HG03457 (cell line): ENCODE measurements around the gene DPP4.
A peak's percentile ranks its signal among the peaks of the same experiment; 100 is the strongest.

Experiments
- ATAC-seq: cut with Tn5 transposase; IDR thresholded peaks from one replicate; pipeline ENCODE4 v1.9.1; 2021; ENCODE audit warnings: moderate number of reproducible peaks; ENCODE audit not compliant: unreplicated experiment

The DPP4 gene

GRCh38 chr2:162073888-162074631 is at the start of gene DPP4:
Gene DPP4, minus strand, starts transcription at chr2:162074215. Its CDS starts 234 bp downstream, at chr2:162073981.
- ATAC-seq = peak; percentile 93

DNA sequence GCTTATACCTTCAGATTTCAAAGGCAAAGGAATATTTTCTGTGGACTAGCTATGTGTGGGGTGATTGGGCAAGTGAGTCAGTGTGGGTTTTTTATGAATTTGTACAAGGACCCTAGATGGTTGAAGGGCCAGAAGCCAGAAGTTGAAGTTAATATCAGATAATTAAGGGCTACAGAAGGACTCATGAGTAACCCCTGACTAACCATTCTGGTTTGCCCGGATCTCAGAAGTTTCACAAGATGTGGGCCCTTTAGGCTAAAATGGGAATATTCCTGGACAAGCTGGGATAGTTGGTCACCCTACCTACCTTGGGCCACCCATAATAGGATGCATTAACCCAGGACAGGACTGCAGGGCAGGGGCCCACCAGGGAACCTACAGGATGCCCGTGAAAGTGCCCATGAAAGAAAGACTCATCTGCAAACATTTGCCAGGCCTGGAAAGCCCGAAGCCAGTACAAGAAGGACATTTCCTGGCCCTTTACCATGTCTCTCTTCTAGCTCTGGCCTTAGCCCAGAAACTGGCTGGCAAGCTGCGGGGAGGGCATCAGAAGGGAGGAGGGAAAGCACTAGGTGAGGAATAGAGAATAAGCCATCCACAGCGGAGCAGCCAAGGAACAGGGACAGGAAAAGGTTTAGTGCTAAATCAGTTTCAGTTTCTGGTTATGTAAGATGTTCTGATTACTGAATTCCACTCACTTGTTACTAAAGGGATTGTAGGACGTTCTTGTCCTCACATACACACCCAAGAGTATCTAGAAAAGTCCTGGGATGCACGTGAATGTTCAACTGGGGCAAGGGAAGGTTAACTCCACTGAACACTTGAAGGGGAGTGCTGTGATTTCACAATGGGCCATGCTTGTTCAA is 44.4 kb upstream of the DPP4 start:
- ATAC-seq = no peak

GRCh38 chr2:162116352-162116751 is 42.3 kb upstream of the DPP4 start:
- ATAC-seq = no peak

DNA sequence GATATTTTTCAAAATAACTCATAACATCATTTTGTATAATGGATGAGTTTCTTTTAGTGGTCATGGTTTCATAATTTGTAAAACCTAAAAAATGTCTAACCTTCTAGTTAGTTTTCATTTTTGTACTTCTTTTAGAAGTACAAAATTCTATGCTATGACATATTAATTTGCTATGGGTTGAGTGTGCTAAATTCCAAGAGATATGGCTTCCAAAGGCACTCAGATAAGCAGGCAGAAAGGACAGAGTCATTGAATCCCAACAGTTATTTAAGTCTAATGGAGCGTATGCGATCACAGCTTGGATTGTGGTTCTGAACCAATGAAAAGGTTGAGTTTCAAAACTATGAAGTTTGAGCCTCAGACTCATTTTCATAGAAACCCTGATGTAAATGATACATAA is 41.1 kb upstream of the DPP4 start:
- ATAC-seq = no peak

- ATAC-seq = no peak
Measured at GRCh38 chr2:162114271-162114670, 40.3 kb upstream of the DPP4 start.

DNA sequence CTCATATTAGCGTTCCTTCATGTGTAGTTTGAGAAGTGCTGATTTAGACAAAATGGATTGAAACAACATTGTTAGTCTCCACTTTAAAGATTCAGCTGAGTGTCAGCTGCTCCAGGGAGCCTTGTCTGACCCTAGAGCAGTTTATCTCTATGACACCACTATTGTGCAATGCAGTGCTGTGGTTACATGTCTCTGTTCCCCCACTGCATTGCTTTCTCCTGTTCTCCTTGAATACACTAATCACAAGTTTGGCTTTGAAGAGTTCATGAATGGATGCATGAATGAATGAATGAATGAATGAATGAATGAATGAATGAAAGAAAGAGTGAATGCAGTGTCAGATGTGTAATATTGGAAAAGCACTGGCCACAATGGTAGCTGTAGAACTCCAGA is 39.8 kb upstream of the DPP4 start:
- ATAC-seq = no peak

DNA sequence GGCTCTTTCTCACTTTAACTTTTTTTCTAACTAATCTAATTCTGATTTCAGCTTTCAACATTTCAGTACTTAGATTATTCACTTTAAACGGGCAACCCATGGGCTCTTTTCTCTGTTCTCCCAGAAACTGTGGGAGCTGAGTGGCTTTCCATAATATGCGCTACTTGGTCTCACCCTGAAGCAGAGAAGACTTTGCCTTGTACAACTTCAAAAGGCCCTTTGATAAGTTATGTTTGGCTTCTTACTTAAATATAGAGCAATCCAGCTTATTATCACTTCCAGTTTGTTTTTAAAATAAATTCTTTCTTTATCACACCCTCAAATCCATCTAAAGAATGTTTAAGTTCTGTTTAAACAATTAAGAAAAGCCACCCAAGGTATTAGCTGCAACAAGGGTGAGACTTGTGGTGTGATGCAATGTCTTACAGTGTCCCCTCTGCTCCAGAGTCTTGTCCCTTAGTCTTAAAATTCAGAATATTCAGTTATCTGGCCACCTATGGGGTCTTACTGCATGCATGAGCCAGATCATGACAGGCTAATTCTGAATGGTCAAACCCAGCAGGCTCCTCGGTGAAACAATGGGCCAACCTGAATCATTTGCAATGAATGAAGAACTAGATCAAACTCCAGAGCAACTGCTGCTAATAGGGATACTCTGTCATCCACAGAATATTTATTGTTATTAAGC is 39.2 kb upstream of the DPP4 start:
- no peak for ATAC-seq

DNA sequence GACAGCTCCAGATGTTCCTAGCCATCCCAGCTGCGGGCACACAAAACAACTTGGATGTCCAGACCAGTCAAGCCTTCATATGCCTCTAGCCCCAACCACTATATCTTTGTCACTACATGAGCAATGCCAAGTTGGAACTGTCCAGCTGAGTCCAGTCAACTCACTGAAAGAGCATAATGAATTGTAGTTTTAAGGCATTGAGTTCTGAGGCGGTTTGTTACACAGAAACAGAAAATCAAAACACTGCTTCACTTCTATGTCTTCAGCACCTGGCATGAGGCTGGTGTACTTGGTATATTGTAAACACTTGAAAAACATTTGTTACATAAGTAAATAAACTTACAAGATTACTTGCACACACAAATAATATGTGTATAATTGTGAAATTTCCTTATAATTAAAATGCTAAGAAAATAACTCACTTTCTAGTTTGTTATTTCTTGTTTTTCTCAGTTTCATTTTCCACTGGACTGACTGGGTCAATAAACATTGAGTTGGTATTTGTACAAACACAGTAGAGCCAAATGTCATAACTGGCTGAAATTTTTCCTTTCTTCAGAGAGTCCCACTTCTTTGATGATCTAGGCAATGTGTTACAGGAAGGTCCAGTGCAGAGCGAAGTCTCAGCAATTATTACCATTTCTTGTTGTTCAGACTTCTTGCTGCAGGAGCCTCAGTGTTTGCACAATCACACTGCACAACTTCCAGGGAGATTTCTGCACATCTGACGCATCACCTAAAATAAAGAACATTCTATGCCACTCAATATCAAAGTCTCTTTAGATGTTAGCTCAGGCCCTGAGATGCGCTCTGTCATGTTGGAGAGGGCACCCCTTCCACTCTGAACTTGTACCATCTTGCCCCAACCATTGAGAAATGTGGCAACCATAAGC is 38.2 kb upstream of the DPP4 start:
- ATAC-seq = no peak

GRCh38 chr2:162107361-162107901 is 33.4 kb upstream of the DPP4 start:
- no peak for ATAC-seq

- ATAC-seq = no peak
Measured at GRCh38 chr2:162106746-162107145, 32.7 kb upstream of the DPP4 start.

GRCh38 chr2:162106146-162106551 is 32.1 kb upstream of the DPP4 start:
- no peak for ATAC-seq

GRCh38 chr2:162103443-162104009 is 29.5 kb upstream of the DPP4 start:
- ATAC-seq = no peak

- no peak for ATAC-seq
Measured at GRCh38 chr2:162100579-162100978, 26.6 kb upstream of the DPP4 start.

GRCh38 chr2:162099836-162100235 is 25.8 kb upstream of the DPP4 start:
- no peak for ATAC-seq

DNA sequence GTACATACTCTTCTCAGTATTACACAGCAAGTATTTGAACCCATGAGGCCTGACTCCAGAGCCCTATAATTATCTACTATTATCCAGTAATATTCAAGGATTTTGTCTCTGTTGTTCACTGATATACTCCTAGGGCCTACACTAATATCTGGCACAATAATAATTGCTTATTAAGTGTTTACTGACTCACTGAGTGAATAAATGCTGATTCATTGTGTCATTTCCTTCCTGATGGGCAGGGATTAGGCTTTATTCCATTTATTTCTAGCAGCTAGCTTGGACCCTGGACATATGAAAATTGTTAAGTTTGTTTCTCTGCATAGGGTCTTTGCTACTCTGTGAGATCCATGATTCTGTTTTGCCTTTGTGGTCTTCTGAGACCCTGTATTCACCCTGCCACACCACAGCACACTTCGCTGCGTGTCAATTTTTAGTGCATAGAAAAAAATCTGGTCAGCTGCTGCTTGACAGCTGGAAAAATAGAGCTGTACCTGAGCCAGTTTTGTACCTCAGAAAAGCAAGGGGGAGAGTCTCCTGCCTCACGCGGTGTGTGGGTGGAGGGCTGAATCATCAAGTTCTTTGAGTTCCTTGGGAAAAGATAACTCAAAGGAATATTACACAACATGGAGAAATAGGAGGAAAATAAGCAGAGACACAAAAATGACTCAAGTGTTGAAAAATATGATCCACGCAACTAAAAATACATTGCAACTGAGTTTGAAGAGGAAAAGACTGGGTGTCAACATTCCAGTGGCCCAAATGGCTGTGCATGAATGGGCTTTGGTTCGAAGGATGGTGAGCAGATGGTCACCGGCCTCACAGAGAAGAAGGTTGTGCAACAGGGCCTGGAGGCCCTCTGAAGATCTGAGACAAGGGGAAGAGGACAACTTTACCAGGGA is 18.9 kb upstream of the DPP4 start:
- ATAC-seq = no peak

DNA sequence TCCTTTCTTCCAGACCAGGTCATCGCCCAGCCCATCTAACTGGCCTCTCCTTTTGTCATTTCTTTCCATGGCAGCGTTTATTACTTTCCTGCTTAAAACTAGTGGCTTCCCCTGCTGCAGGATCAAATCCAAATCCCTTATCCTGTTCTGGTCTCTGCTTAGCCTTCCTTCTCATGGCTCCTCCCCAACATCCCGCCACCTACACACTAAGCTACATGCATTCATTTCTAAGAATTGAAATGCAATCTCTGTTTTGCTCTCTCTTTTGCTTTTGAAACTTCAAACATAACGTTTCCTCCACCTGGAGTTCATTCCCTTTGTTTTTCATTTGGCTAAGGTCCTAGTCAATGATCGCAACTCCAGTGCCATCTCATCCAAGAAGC is 18.0 kb upstream of the DPP4 start:
- ATAC-seq = no peak

DNA sequence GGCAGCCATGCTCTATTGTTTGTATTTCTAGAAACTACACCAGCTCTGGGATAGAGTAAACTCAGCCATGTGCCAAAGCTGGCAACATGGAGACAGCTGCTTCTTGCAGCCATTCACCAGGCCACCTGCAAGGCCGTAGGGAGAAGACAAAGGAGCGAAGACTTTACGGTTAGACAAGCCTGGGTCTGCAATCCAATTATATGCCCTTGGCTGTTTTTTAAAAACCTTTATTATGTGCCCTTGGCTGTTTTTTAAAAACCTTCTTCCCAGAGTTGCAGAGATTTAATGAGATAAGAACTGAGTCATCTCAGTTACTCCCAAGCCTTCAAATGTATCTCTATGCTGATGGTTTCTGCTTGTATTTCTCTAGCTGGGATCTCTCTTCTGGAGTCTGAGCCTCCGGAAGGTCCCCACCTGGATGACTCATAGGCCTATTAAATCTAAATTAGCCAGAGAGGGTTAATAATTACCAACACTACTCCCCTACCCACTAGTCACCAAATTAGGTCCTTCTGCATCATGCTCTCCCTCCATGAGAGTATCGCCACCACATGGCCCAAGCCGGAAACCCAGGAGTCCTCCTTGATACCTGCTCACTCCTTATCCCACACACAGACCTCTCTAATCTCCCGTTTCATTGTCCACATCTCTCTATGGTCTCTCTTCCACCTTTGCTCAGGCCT is 17.5 kb upstream of the DPP4 start:
- ATAC-seq = no peak

GRCh38 chr2:162090109-162090508 is 16.1 kb upstream of the DPP4 start:
- no peak for ATAC-seq
